Neural cell (in vitro differentiated cells): Measurements from ENCODE around the gene AQP6.

ENCODE experiments used
- EP300 ChIP-seq: fragments of 450-650 bp; conservative IDR thresholded peaks from 2 replicates; pipeline ENCODE4 v1.6.1; 2014; ENCODE audit warnings: antibody characterized with exemption, mild to moderate bottlenecking, moderate library complexity; ENCODE audit not compliant: poor library complexity, severe bottlenecking
- EZH2 ChIP-seq: fragments of 200-600, 300-800 bp; shearing (Covaris generic), sonication (generic); IDR thresholded peaks from 2 replicates; pipeline ENCODE4 v1.6.1; 2014; ENCODE audit warnings: antibody characterized with exemption, low read length, borderline replicate concordance, mild to moderate bottlenecking; ENCODE audit not compliant: insufficient read depth, poor library complexity, severe bottlenecking
- POLR2AphosphoS5 ChIP-seq: IDR thresholded peaks from 2 replicates; pipeline ENCODE4 v1.6.1; 2012
- SMC3 ChIP-seq: fragments of 450-650 bp; conservative IDR thresholded peaks from 2 replicates; pipeline ENCODE4 v1.6.1; 2014; ENCODE audit warnings: antibody characterized with exemption, mild to moderate bottlenecking, moderate library complexity; ENCODE audit not compliant: poor library complexity
- TAF1 ChIP-seq: IDR thresholded peaks from 2 replicates; pipeline ENCODE4 v1.6.1; 2012; ENCODE audit warnings: low read depth
- TF ChIP-seq, protein P1 (sequence below): fragments of 450-650 bp; IDR thresholded peaks from 2 replicates; pipeline ENCODE4 v1.5.1; 2014; ENCODE audit warnings: antibody characterized with exemption, mild to moderate bottlenecking, moderate library complexity; ENCODE audit not compliant: poor library complexity, severe bottlenecking

DNA sequence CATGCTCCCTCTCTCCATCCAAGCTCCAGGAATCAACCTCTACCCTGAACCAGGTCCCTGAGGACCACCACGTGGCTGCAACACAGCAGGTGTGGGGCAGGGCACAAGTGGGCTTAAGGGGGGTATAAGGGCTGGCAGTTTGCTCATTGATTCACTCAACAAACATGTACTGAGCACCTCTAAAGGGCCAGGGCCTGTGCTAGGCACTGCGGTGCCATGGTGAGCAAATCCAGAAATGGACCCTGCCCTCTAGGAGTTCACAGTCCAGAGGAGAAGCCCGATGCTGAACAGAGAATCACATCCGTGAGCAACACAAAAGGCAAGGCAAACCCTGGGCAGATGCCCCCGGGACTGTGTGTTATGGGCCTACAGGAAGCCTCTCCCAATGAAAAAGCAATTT lies 28.7 kb upstream of the AQP6 start:
- TF ChIP-seq, protein P1, sequence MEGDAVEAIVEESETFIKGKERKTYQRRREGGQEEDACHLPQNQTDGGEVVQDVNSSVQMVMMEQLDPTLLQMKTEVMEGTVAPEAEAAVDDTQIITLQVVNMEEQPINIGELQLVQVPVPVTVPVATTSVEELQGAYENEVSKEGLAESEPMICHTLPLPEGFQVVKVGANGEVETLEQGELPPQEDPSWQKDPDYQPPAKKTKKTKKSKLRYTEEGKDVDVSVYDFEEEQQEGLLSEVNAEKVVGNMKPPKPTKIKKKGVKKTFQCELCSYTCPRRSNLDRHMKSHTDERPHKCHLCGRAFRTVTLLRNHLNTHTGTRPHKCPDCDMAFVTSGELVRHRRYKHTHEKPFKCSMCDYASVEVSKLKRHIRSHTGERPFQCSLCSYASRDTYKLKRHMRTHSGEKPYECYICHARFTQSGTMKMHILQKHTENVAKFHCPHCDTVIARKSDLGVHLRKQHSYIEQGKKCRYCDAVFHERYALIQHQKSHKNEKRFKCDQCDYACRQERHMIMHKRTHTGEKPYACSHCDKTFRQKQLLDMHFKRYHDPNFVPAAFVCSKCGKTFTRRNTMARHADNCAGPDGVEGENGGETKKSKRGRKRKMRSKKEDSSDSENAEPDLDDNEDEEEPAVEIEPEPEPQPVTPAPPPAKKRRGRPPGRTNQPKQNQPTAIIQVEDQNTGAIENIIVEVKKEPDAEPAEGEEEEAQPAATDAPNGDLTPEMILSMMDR = no peak
- TF ChIP-seq EP300 (no peak), EZH2 (no peak), TAF1 (no peak), POLR2AphosphoS5 (no peak), SMC3 (no peak)
